Frontal cortex (tissue), 4 donors: ENCODE measurements around the gene CALCR. TPM values are rescaled to one million over a fixed set of nuclear protein-coding genes. Genes with fewer than 3 reads are reported as not detected.
"Not testable (repeated sequence)": the region's sequence is repeated elsewhere in the genome, so short reads cannot be mapped to it uniquely, and the experiment has no call there.

Experiments
- DNase-seq, 2 donors: peaks; one replicate each; pipeline ENCODE4 v3.0.0; 2012; ENCODE audit warnings: low spot score in 2 of 2
- FAIRE-seq: peaks from 2 replicates; lab custom pipeline; 2012; peaks lifted over from hg19 to GRCh38; lab: Jason Lieb, UNC
- total RNA-seq: library from RNA; depleted of rRNA; stranded (reverse); fragments of >200 nt; gene quantifications from one replicate; pipeline ENCODE4 v1.2.3, GENCODE V29; 2014
- donor health status: control.
- donor health status: control.
- donor health status: control.

Gene CALCR
- total RNA-seq = under 0.01 TPM

DNA sequence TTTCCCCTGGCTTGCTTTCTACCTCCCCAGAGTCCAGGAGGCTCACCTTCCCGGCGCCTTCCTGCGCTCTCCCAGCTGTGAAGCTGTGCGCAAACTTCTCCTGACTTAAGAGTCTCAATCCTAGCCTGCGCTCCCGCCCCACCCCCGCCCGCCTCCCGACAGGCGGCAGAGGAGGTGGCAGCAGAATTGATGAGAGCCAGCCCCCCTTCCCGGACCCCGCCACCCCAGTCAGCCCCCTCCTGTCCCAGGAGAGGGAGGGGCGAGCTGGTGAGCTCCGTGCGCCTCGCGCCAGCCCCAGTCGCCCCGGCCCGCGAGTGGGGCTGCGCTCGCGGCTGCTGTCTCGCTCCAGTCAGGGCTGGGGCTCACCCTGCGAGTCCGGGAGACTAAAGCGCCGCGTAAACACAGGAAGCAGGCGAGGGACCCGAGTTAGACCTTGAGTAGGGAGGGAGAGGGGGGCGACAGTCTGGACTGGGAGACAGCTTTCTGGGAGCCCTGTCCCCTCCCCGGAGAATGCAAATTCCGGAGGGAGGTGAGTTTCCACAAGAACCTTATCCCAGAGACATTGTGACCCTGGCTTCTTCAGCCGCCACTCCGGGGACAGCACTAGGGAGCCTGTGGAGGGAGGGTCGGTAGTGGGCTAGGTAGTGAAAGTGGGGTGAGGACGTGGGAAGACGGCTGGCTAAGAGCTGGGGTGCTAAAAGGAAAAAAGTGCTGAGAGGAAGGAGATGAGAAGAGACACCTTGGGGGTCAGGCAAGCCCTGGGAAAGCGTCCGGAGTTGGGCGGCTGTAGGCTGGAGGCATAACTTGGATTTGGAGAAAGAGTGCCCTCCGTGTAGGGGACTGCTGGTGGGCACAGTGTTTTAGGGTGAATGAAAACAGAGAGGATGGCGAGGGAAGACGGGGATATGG, at the start of gene CALCR:
Gene CALCR, minus strand, starts transcription at position 79 of the 909 bp plus-strand sequence. CDS start 87,743 bp downstream, outside the sequence.
- FAIRE-seq = no peak
- DNase-seq = no peak

DNA sequence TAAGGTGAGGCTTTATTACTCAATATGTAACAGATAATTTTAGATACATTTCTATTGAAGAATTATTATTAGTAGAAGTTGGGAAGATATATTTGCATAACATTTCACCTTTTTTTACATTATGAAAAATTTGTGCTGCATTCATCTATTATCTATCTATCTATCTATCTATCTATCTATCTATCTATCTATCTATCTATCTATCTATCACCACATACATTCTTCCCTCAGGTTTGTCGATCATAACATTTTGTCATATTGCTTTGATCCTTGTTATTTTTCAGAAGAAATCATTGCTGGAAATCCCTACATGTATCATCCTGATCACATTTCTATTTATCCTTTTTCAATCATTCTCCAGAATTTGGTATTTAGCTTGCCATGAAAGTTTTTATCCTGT, 49.3 kb upstream of the CALCR start:
- no peak for DNase-seq
- no peak for FAIRE-seq

DNA sequence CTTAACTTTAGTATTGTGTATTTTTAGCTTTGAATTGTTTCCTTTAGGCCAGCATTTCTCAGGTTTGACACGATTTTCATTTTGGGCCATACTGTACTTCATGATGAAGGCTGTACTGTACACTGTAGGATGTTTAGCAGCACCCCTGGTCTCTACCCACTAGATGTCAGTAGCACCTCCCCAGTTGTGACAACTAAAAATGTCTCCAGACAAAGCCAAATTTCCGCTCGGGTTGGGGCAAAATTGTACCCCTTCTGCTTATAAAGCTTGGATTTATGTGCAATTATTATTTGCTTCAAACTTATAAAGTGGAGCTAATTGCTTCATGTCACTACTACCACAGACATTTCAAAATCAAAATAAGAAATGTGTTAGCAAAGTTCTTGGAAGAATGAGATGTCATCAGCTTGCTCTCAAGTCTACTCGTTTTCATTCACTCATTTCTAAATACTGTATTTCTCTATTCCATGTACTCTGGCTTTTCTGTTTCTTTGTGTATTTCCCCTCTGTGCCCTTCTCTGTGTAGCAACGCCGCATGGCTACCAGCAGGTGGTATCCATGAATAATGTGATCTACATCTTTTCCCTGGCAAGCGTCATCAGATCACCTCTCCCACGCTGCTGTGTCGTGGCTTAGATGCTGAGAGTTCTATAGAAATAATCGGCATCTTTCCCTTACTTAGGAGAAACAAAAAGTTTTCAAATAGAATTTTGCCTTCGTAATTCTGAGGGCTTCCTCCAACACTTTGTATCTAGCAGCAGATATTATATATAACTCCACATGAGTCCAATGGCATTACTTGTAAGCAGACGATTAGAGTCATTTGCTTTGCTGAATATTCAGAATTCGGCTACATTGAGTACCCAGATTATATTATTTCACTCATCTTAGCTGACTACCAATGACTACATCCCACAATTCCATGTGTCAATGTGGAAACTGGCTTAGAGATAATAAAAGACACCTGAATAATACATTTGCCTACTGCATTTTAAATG, 47.8 kb upstream of the CALCR start:
- FAIRE-seq = no peak
- no peak for DNase-seq

DNA sequence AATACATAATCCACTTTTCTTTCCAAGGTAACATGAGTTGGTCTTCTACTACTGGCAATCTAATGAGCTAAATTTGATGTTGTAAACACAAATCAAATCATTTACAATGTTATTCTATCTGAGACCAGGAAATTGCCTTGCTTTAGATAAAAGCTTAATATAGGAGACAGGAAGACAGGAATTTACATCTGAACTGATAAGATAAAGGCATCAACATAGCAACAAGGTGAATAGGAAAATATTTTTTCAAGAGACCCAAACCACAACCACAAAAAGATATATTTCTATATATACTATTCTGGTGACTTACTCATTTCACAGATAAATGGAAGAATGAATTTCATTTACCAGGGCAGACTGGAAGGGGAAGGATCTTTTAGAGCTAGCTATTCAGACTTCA, 46.3 kb upstream of the CALCR start:
- FAIRE-seq (no peak), DNase-seq (no peak)

DNA sequence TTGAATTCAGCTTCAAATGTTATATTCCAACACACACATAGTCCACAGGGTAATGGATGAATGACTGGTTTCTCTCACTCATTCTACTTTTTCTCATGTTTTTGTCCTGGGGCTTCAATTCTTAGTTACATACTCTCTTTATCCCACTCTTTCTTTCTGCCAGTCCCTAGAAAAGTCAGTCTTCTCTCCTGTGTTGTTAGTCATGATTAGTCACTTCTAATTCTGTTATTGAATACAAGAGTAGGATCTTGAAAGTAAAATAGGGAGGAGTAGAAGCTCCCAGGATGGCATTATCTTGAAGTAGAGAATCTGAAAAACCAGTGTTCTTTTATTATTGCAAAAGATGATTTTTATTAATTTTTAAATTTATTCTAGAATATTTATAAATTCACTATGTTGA, 45.5 kb upstream of the CALCR start:
- FAIRE-seq = no peak

DNA sequence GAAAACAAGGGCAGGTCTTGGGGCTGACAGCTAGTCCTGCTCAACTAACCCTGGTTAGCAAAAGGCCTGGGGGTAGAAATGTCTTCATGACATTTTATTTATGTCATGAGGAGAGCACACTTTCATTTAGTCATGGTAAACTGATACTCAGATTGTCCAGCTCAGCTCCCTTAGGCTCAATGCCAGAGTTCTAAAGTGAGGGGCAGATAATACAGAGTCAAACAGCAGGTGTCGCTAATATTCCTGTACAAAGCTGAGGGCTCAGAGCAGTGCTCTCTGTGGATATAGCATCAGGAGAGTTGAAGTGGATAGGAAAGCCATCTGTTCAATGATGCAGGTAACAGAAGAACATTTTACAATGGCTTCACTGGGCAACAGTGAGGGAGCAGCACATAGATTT, 26.8 kb upstream of the CALCR start:
- FAIRE-seq = no peak
- DNase-seq = no peak

More for the DNA sequence above, 45.5 kb upstream of the CALCR start:
- DNase-seq = no peak

DNA sequence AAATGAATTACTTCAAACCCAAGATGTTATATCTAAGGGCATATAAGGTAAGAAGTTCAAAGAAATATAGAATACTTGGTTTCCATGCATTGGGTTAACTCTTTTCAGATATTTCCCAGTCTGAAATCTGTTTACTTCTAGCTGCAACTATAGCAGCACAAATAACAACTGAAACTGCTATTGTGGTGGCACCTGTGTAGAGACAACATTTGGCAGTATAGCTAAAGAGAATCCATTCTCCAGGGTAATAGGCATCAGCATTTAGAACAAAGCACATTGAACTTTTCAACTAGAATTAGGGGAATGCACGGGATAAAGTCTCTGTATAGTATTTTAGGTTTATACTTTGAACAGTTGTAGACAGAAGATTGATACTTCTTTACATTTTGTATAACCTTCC, 19.7 kb upstream of the CALCR start:
- FAIRE-seq (no peak), DNase-seq (no peak)

DNA sequence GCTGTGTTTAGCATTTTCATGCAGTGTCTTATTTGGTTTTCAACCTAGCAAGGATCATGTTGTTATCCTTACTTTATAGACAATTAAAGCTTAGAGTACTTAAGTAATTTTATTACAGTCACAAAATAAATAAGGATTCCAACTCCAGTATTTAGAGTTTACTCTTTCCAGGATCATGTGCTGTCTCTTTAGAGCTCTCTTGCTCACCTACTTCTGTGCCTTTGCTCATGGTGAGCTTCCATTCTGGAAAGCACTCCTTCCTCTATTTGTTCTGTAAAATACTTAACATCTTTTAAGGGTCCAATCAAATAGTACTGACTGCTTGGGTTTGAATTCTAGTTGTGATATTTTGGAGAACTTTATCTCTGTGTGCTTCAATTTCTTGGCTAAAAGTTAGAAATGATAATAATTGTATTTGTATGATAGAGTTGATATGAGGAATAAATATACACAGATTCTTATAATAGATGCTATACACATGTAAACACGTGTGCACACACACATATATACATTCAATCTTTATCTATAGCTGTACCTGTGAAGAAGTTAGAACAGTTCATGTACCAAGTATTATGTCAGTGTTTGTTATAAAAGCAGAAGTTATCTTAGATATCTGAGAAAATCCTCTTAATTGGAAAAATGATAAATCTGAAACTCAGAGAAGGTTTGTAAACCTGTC, 18.2 kb upstream of the CALCR start:
- FAIRE-seq (no peak), DNase-seq (no peak)

DNA sequence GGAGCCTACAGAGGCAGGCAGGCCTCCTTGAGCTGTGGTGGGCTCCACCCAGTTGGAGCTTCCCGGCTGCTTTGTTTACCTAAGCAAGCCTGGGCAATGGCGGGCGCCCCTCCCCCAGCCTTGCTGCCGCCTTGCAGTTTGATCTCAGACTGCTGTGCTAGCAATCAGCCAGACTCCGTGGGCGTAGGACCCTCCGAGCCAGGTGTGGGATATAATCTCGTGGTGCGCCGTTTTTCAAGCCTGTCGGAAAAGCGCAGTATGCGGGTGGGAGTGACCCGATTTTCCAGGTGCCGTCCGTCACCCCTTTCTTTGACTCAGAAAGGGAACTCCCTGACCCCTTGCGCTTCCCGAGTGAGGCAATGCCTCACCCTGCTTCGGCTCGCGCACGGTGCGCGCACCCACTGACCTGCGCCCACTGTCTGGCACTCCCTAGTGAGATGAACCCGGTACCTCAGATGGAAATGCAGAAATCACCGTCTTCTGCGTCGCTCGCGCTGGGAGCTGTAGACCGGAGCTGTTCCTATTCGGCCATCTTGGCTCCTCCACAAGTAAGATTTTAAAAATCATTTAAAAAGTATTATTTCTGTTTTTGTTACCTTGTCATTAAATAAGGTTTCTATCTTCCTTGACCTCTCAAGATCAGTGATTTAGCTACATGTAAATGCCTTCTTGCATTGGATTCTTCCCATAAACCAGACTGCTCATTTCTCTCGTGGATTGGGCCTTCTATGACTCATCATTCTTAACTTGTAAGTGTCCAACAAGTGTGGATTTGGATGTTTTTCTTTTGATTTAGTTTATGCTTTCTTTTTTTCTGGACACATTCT, 16.9 kb upstream of the CALCR start:
- not testable (repeated sequence) for DNase-seq, FAIRE-seq

DNA sequence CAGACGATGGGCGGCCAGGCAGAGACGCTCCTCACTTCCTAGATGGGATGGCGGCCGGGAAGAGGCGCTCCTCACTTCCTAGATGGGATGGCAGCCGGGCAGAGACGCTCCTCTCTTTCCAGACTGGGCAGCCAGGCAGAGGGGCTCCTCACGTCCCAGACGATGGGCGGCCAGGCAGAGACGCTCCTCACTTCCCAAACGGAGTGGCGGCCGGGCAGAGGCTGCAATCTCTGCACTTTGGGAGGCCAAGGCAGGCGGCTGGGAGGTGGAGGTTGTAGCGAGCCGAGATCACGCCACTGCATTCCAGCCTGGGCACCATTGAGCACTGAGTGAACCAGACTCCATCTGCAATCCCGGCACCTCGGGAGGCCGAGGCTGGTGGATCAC, 11.9 kb upstream of the CALCR start:
- not testable (repeated sequence) for DNase-seq, FAIRE-seq

DNA sequence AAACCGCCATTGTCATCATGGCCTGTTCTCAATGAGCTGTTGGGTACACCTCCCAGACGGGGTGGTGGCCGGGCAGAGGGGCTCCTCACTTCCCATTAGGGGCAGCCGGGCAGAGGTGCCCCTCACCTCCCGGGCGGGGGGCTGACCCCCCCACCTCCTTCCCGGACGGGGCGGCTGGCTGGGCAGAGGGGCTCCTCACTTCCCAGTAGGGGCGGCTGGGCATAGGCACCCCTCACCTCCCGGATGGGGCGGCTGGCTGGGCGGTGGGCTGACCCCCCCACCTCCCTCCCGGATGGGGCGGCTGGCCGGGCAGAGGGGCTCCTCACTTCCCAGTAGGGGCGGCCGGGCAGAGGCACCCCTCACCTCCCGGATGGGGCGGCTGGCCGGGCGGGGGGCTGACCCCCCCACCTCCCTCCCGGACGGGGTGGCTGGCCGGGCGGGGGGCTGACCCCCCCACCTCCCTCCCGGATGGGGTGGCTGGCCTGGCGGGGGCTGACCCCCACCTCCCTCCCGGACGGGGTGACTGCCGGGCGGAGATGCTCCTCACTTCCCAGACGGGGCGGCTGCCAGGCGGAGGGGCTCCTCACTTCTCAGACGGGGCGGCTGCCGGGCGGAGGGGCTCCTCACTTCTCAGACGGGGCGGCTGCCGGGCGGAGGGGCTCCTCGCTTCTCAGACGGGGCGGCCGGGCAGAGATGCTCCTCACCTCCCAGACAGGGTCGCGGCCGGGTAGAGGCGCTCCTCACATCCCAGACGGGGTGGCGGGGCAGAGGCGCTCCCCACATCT, 11.4 kb upstream of the CALCR start:
- DNase-seq, FAIRE-seq: not testable (repeated sequence)

DNA sequence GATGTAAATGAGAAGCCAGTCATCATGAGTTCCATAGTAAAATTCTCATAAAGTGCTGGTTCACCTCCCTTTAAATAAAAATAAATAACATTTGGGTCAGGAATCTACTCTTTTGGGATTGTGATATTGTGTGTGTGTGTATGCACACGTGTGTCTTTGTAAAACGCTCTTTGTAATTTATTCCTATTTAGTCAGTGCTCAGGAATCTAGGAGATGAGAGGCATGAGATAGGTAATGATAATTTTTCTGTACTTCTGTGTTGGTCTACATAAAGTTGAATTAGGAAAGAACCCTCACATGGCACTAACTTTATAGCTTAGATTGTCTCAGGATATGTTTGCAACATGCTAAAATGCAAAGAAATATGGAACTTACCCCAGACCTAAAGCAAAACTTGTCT, 4.9 kb upstream of the CALCR start:
- no peak for FAIRE-seq

DNA sequence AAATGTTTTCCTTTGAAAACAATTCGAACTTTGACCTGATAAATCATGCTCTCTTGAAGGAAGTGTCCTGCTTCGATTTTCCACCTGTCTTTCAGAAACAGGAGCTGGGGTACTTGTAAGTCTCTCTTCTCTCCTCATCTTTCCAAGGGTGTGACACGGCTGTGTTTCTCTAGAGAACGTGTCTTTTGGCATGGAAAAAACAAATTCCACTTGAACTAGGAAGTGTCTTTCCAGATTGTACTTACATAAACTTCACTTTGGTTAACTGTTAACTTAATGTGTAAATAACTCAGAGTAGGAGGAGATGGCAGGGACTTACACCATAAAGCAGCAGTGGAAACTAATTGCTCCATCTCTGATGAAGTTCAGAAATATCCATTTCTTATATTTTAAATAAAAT, 4.2 kb upstream of the CALCR start:
- no peak for DNase-seq
- FAIRE-seq = no peak

More for the DNA sequence above, 4.9 kb upstream of the CALCR start:
- no peak for DNase-seq

DNA sequence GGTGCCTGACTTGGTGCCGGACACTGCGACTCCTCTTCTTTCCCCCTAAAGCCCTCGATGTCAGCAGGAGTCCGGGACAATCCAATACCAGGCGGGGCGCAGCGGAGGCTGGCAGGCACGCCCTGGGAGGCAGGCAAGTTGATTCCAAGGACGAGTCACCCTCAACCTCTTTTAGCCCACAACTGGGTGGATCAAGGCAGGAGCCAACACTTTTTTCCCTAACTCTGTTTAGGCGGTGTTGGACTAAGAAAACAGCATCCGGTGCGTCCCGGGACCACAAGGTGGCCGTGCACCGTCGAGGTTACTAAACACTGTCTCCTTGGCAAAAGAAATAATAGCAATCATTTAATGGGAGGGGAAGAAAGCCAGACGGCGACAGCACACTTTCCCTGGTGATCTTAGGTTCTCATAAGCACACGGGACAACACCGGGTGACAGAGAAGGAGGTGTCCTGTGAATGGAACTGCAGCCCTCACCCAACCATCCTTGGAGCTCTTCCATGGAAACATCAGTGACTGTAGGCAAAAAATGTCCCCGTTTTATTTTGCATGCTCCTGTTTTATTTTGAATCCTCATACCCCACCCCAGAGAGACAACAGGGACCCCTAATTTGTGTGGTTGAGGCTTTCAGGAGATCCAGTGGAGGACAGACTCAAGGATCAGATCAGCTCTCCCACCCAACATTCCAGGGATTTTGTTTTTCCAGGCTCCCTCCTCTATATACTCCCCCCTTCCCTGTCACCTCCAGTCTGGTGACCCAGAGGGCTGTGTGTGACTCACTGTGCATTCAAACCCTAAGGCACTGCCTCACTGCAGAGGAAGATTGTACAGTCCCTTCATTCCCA, 1.3 kb upstream of the CALCR start:
- DNase-seq (no peak), FAIRE-seq (no peak)

DNA sequence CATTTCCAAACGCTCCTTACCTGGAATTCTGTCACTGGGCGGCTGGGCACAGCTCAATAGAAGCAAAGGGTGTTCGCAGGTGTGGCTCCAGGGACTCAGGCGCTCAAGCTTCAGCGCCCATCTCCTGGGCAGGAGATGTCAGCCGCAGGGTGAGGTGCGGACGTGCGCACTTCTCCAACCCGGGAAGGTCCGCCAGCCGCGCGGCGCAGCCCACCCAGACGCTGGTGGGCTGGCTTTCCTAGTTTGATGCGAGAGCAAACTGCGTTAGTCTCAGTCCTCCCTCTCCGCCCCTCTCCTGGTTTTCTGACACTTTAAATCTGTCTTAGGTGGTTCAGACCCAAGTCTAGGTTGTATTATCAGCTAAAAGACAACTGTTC, 267 bp downstream of the CALCR start:
- DNase-seq (no peak), FAIRE-seq (no peak)

DNA sequence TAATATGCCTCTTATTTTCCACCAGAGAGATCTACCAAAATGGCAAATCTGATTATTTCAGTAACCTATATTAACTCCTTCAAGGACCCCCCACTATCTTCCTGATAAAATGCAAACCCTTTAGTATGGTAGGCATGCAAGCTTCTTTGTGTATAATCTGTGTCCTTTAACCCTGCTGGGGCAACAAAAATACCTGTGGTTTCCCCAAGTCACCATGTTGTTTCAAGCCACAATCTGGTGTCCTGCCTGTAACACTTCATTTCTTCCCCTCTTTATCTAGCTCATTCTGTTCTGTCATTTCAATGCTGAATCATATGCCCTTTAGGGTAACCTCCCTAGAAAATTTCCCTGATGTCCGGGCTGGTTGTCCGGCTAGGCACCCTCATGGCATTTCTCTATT, 5.3 kb downstream of the CALCR start:
- FAIRE-seq (no peak), DNase-seq (no peak)

DNA sequence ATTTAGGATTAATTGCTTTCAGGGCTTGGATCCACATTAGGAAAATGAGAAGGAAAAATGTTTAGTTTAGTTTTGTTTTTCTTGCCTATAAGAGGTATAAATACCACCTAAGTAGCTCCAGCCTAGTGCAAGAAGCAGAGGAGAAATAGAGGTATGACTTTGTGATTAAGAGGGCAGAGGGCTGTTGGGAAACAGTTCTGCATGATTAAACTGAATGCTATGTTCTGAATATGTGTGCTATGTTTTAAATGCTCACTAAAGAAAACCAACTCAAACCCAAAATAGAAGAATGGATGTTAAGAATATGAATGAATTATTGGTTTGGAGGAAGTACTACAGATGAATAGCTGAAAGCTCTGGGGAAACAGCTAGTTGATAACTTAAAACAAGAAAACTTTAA, 7.6 kb downstream of the CALCR start:
- FAIRE-seq (no peak), DNase-seq (no peak)

DNA sequence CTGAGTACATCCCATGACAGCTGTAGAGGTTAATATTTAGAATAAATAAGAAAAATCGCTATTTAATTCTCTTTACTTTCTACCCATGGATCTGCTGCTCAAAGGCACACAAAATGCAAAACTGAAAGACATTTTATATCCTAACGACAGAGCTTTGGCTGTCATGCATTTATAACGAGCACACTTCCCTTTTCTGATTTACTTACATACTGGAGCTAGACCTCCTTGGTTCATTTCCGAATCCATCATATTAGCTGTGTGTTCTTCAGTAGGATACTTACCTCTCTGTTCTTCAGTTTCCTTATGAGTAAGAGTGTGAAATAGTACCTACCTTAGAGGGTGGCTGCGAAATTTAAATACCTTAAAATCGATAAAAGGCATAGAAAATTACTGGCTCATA, 10.9 kb downstream of the CALCR start:
- DNase-seq = no peak
- no peak for FAIRE-seq
